Breast epithelium (tissue), 3 donors: ENCODE measurements around the gene CCDC78.

Experiments
- POLR2A ChIP-seq: fragments of 450-650 bp; IDR thresholded peaks from one replicate; pipeline ENCODE4 v1.6.1; 2016; ENCODE audit warnings: antibody characterized with exemption, mild to moderate bottlenecking, moderate library complexity
- TF ChIP-seq, protein P1 (sequence below), 3 donors: fragments of 450-650 bp; IDR thresholded peaks; one replicate each; pipeline ENCODE4 v1.5.1; 2016 to 2017; ENCODE audit warnings: antibody characterized with exemption in 3 of 3, mild to moderate bottlenecking in 3 of 3, moderate library complexity in 3 of 3

DNA sequence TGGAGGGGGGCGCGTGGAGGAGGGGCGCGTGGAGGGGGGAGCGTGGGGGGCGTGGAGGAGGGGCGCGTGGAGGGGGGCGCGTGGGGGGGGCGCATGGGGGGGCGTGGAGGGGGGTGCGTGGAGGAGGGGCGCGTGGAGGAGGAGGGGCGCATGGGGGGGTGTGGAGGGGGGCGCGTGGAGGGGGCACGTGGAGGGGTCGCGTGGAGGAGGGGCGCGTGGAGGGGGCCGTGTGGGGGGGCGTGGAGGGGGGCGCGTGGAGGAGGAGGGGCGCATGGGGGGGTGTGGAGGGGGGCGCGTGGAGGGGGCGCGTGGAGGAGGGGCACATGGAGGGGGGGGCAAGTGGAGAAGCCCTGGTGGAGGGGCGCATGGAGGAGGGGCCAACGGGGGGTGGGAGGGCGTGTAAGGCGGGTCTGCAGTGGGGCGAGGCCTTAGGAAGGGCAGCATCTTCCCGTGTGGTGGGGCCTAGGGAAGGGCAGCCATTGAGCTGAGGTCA, 41.5 kb upstream of the CCDC78 start:
- TF ChIP-seq, protein P1, sequence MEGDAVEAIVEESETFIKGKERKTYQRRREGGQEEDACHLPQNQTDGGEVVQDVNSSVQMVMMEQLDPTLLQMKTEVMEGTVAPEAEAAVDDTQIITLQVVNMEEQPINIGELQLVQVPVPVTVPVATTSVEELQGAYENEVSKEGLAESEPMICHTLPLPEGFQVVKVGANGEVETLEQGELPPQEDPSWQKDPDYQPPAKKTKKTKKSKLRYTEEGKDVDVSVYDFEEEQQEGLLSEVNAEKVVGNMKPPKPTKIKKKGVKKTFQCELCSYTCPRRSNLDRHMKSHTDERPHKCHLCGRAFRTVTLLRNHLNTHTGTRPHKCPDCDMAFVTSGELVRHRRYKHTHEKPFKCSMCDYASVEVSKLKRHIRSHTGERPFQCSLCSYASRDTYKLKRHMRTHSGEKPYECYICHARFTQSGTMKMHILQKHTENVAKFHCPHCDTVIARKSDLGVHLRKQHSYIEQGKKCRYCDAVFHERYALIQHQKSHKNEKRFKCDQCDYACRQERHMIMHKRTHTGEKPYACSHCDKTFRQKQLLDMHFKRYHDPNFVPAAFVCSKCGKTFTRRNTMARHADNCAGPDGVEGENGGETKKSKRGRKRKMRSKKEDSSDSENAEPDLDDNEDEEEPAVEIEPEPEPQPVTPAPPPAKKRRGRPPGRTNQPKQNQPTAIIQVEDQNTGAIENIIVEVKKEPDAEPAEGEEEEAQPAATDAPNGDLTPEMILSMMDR (IDR thresholded peaks at IDR 0.05) = no peak
- no peak for TF ChIP-seq POLR2A
